Mucosa of descending colon (tissue), 3 donors: ENCODE data around the gene HOXA1. TPM values are rescaled to one million over a fixed set of nuclear protein-coding genes. Genes with fewer than 3 reads are reported as not detected.

ENCODE experiments used
- ATAC-seq: fragments of 200-7000 bp; cut with Tn5 transposase; one replicate; pipeline ENCODE4 v1.9.1; 2020; ENCODE audit warnings: mild to moderate bottlenecking, moderate library complexity
- DNase-seq, 3 donors: peaks; one replicate each; pipeline ENCODE4 v3.0.0-alpha.2; 2020
- H3K36me3 ChIP-seq: fragments of 200-600 bp; one replicate; pipeline ENCODE4 v1.8.0; 2021; ENCODE audit warnings: low read depth, mild to moderate bottlenecking
- H3K4me1 ChIP-seq: fragments of 200-600 bp; one replicate; pipeline ENCODE4 v1.8.0; 2021; ENCODE audit warnings: low read depth, mild to moderate bottlenecking
- H3K4me3 ChIP-seq: fragments of 200-600 bp; one replicate; pipeline ENCODE4 v1.8.0; 2021; ENCODE audit warnings: mild to moderate bottlenecking
- H3K9me3 ChIP-seq: fragments of 200-600 bp; one replicate; pipeline ENCODE4 v1.8.0; 2021; ENCODE audit warnings: mild to moderate bottlenecking
- intact Hi-C, 2 donors: fragments of 100-400 bp; cut with DNase I in 1 of 2; cut with micrococcal nuclease in 1 of 2; formaldehyde crosslinking; loops; one replicate each; pipeline versions ENCODE4 v1.11.0 to v1.11.1; 2022; cut with DNase I, micrococcal nuclease
- total RNA-seq, 3 donors: library from RNA; stranded (reverse); fragmentation: NEBNext Ultra II Directional in 2 of 3; extraction: Animal tissue kit (Norgen Biotek cat#: 25700) in 2 of 3; gene quantifications; one replicate each; pipeline versions ENCODE4 v1.2.1 to v1.2.4, GENCODE V29; 2021 to 2023
- TF ChIP-seq, protein P1 (sequence below): fragments of 200-600 bp; IDR thresholded peaks from one replicate; pipeline ENCODE4 v1.8.0; 2022; ENCODE audit warnings: antibody characterized with exemption, mild to moderate bottlenecking
- donor health status: DM: no; HTN: no; CAD: no; lungs with moderate emphysema.
- donor health status: DM: no; HTN: no; CAD: no.
- donor health status: DM: no; HTN: yes; CAD: no.

Gene HOXA1
- total RNA-seq, 3 donors from 2014 or later, result 1.5 to 2.7 (median 2.1) TPM

DNA sequence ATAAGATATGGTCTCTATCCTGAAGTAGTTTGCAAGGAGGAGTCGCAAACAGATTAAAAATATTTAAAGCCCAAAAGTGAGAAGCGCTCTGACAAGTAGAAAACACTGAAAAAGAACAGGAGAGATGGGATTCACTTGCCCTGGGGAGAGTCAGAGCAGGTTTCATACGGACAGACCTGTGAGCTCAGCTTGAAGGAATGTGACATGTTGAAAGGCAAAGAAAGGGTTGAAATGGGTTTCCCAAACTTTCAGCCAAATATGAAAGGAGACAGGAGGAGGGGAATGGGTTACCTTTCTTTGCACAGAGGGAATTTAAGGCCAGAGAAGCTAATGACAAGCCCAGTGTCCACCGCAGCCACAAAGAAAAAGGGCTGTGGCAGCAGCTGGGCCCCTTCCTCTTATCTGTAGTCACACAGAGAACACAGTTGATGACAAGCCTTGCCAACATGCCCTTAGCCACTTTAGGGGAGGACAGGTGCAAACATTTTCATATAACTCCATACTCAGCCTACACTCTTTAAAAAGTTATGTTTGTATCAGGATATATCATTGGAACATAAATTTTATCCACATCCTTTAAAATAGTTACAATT lies 14.9 kb downstream of the HOXA1 start:
- no peak for DNase-seq
- Histone ChIP-seq H3K4me1 (peaks cover 7% of the 10 kb centered on the region), H3K4me3 (no peak overlapping the region), H3K9me3 (no peaks in the 10 kb centered on the region), H3K36me3 (no peaks in the 10 kb centered on the region)
- TF ChIP-seq, protein P1, sequence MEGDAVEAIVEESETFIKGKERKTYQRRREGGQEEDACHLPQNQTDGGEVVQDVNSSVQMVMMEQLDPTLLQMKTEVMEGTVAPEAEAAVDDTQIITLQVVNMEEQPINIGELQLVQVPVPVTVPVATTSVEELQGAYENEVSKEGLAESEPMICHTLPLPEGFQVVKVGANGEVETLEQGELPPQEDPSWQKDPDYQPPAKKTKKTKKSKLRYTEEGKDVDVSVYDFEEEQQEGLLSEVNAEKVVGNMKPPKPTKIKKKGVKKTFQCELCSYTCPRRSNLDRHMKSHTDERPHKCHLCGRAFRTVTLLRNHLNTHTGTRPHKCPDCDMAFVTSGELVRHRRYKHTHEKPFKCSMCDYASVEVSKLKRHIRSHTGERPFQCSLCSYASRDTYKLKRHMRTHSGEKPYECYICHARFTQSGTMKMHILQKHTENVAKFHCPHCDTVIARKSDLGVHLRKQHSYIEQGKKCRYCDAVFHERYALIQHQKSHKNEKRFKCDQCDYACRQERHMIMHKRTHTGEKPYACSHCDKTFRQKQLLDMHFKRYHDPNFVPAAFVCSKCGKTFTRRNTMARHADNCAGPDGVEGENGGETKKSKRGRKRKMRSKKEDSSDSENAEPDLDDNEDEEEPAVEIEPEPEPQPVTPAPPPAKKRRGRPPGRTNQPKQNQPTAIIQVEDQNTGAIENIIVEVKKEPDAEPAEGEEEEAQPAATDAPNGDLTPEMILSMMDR, result no peak
- intact Hi-C loops, result no loop called here
- no peak for ATAC-seq

DNA sequence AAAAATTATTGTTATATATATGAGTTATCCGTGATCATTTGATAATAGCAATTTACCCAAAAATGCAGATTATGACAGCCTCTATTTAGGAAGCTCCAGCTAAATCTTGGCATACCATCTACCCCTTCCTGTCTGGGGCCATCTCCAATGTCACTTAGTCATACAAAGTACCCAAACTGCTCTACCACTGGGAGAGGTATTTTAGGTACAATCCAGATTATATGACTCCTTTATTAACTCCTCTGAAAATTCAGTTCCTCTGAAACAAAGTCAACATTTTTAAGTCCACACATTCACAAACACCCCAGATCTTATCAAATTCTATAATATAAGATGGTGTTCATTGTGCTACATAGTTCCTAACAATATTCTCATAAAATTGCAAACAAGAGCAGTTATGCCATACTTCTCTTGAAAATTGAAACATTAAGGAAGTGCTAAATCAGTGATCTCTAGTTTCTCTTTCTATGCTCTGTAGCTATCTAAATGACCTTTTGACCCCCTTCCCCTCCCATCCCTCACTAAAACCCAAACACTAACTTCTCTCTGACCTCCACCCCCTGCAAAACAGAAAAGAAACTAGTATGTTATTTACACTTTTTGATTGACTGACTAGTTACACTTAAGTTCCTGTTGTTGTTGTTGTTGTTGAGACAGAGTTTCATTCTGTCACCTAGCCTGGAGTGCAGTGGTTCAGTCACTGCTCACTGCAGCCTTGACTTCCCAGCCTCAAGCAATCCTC lies 16.4 kb downstream of the HOXA1 start:
- TF ChIP-seq, protein P1, result no peak
- no peak for DNase-seq
- ATAC-seq, result peak; percentile 36
- peaks cover 7% of the 10 kb centered on the region for H3K4me1 ChIP-seq
- H3K36me3 ChIP-seq, result no peaks in the 10 kb centered on the region
- no peaks in the 10 kb centered on the region for H3K9me3 ChIP-seq
- intact Hi-C loops, result no loop called here
- H3K4me3 ChIP-seq, result no peak overlapping the region

DNA sequence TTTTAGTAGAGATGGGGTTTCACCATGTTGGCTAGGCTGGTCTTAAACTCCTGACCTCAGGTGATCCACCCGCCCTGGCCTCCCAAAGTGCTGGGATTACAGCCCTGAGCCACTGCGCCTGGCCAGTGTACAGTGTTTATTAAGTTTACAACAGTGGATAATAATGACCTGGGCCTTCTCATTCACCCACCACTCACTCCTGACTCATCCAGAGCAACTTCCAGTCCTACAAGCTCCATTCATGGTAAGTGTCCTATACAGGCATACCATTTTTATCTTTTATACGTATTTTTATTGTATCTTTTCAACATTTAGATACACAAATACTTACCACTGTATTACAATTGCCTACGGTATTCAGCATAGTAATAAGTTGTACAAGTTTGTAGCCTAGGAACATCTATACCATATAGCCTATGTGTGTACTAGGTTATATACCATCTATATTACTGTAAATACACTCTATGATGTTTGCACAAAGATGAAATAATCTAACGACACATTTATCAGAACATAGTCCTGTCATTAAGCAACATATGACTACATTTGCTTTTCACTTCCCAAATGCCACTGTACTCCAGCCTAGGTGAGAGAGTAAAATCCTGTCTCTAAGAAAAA lies 17.1 kb downstream of the HOXA1 start:
- ATAC-seq, result peak; percentile 23

DNA sequence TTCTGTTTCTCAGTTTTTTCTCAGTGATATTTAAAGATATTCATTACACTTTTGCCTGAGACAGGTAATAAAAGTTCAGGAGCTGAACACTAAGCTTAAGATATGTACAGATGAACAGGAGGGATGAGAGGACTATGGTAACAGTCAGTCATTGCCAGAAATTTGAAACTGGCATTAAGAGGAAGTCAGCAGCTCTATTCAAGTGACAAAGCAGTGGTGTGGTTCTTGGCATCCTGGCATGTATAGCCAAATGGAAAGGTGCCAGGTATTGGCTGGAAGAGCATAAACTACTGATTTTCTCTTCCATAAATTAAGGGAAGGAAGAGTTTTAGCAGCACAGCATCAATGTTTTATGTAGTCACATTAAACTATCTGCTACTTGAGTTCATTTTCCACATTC lies 22.7 kb downstream of the HOXA1 start:
- TF ChIP-seq, protein P1, result no peak
- DNase-seq (no peak), ATAC-seq (no peak)
- no peak overlapping the region for H3K4me3 ChIP-seq
- H3K4me1 ChIP-seq, result no peaks in the 10 kb centered on the region
- intact Hi-C loops, result no loop called here
- H3K9me3 ChIP-seq, result no peaks in the 10 kb centered on the region
- no peaks in the 10 kb centered on the region for H3K36me3 ChIP-seq

More for the DNA sequence above, 17.1 kb downstream of the HOXA1 start:
- no peaks in the 10 kb centered on the region for H3K9me3 ChIP-seq
- H3K4me1 ChIP-seq, result peaks cover 7% of the 10 kb centered on the region
- no peak for DNase-seq
- H3K36me3 ChIP-seq, result no peaks in the 10 kb centered on the region
- intact Hi-C loops, result no loop called here
- H3K4me3 ChIP-seq, result no peak overlapping the region
- TF ChIP-seq, protein P1, result no peak

DNA sequence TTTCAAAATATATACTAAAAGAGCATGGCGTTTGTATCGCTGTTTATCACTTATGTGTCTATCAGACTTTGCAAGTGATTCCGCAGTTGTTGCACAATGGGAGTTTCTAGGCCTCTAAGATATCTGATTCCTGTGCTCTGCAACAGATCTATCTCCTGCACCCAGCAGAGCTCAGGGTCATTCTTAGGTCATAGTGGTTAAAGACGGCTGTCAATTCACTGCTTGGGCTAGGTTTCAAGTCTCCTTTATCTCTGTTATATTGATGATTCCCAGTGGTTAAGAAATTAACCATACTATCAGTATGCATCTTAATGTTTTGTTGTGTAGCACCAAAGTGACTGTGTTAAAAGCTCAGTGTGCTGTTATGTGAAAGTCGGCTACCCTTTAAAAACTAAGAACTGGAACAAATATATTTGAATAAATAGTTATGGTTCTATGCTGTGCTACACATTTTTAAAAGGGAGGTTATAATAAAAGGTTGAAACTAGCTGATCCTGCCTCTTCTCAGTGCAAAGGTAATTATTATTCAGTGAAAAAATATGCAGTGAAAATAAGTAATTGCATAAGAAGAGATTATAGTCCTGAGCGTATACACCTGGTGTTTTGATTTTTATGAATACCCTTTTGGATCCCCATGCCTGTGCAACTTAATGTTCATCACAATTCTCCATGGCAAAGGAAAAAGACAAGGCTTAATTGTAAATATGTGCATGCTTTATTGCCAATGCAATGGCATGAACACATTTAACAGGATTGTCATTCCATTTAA lies 24.0 kb downstream of the HOXA1 start:
- ATAC-seq (no peak), DNase-seq (no peak)
- Histone ChIP-seq H3K4me3 (no peak overlapping the region), H3K9me3 (no peaks in the 10 kb centered on the region), H3K4me1 (no peaks in the 10 kb centered on the region), H3K36me3 (no peaks in the 10 kb centered on the region)
- TF ChIP-seq, protein P1, result no peak
- intact Hi-C loops, result no loop called here
